ENCODE results near the gene AQP2. TPM values are rescaled to one million over a fixed set of nuclear protein-coding genes. Genes with fewer than 3 reads are reported as not detected.
"Not testable (repeated sequence)": the region's sequence is repeated elsewhere in the genome, so short reads cannot be mapped to it uniquely, and the experiment has no call there.

The AQP2 gene
- total RNA-seq, 4 donors from 2014 or later: not detected

- 80 to 81% methylated on average over 4 to 5 of the region's 5 CpGs for WGBS, 2 donors
- DNase-seq: no peak
- Histone ChIP-seq H3K4me3 (no peak overlapping the region), H3K27ac (no peak overlapping the region), H3K27me3 (no peaks in the 10 kb centered on the region), H3K9me3 (no peaks in the 10 kb centered on the region), H3K36me3 (peaks cover 0 to 43% (median 5%) of the 10 kb centered on the region in 3 donors), H3K4me1 (peaks cover 0 to 16% (median 3%) of the 10 kb centered on the region in 3 donors)
- TF ChIP-seq CTCF (IDR thresholded peaks at IDR 0.05) (no peak), POLR2A (IDR thresholded peaks at IDR 0.05) (no peak)
- intact Hi-C loops (cut with DNase I): no loop called here
Observed at GRCh38 chr12:49985981-49986380, 35.4 kb downstream of the AQP2 start.

- Histone ChIP-seq H3K36me3 (peaks cover under 1 to 46% (median 5%) of the 10 kb centered on the region in 3 donors), H3K4me1 (peaks cover 0 to 16% (median 3%) of the 10 kb centered on the region in 3 donors)
- DNase-seq; H3K27ac ChIP-seq; H3K4me3 ChIP-seq; H3K27me3 ChIP-seq; H3K9me3 ChIP-seq; intact Hi-C loops (cut with DNase I): not testable (repeated sequence)
- WGBS, 2 donors: 75 to 82% methylated on average over 3 of the region's 3 CpGs
Observed at GRCh38 chr12:49986476-49986875, 35.9 kb downstream of the AQP2 start.

- peaks cover 0 to 16% (median 3%) of the 10 kb centered on the region in 3 donors for H3K4me1 ChIP-seq
- DNase-seq: no peak
- intact Hi-C loops (cut with DNase I): no loop called here
- H3K9me3 ChIP-seq: no peaks in the 10 kb centered on the region
- TF ChIP-seq POLR2A (IDR thresholded peaks at IDR 0.05) (no peak), CTCF (IDR thresholded peaks at IDR 0.05) (no peak)
- H3K36me3 ChIP-seq: peaks cover 10 to 59% (median 10%) of the 10 kb centered on the region in 3 donors
- H3K4me3 ChIP-seq: no peak overlapping the region
- H3K27ac ChIP-seq: no peak overlapping the region
- 80 to 86% methylated on average over 4 of the region's 4 CpGs for WGBS, 2 donors
- no peaks in the 10 kb centered on the region for H3K27me3 ChIP-seq
Observed at GRCh38 chr12:49987625-49988303, 37.2 kb downstream of the AQP2 start.

- peaks cover 10 to 75% (median 10%) of the 10 kb centered on the region in 3 donors for H3K36me3 ChIP-seq
- not testable (repeated sequence) for H3K27me3 ChIP-seq, H3K4me3 ChIP-seq
Observed at GRCh38 chr12:49989400-49989799, 38.9 kb downstream of the AQP2 start.

GRCh38 chr12:49990273-49990672 is 39.7 kb downstream of the AQP2 start:
- intact Hi-C loops (cut with DNase I): no loop called here

More at GRCh38 chr12:49989400-49989799, 38.9 kb downstream of the AQP2 start:
- H3K9me3 ChIP-seq; H3K4me1 ChIP-seq; intact Hi-C loops (cut with DNase I); H3K27ac ChIP-seq; DNase-seq: not testable (repeated sequence)
- 95 to 100% methylated on average over 2 of the region's 2 CpGs for WGBS, 2 donors

More at GRCh38 chr12:49990273-49990672, 39.7 kb downstream of the AQP2 start:
- H3K9me3 ChIP-seq: no peaks in the 10 kb centered on the region
- no peaks in the 10 kb centered on the region for H3K27me3 ChIP-seq
- DNase-seq: no peak
- no peak for TF ChIP-seq POLR2A (IDR thresholded peaks at IDR 0.05)
- TF ChIP-seq CTCF (IDR thresholded peaks at IDR 0.05): no peak
- peaks cover 10 to 84% (median 10%) of the 10 kb centered on the region in 3 donors for H3K36me3 ChIP-seq
- H3K4me1 ChIP-seq: no peaks in the 10 kb centered on the region
- 76 to 79% methylated on average over 4 of the region's 4 CpGs for WGBS, 2 donors
- no peak overlapping the region for H3K27ac ChIP-seq
- H3K4me3 ChIP-seq: no peak overlapping the region
